Endometrial microvascular endothelial cells (primary cell): ENCODE results near the gene CHN2. TPM values are rescaled to one million over a fixed set of nuclear protein-coding genes. Genes with fewer than 3 reads are reported as not detected.

Experiments used
- in situ Hi-C: cut with HindIII; loops from 2 replicates; pipeline ENCODE4 v1.10.0; 2017; ENCODE audit warnings: low sequenced_read_pairs, low pct_unique_long_range_greater_than_20kb; ENCODE audit errors: inconsistent ontology term
- total RNA-seq: library from RNA; depleted of rRNA; stranded (reverse); fragments of >200 nt; gene quantifications from one replicate; pipeline ENCODE4 v1.2.3, GENCODE V29; 2015; ENCODE audit errors: inconsistent ontology term

The CHN2 gene
- total RNA-seq, 1 donor from 2014 or later, result 0.28 TPM

- in situ Hi-C loops, result loop anchor here (25.0 kb wide), 1 partner anchor 312 kb away; no protein-coding TSS in a partner anchor
Measured at GRCh38 chr7:29424295-29424983, 229.9 kb downstream of the CHN2 start.

GRCh38 chr7:29424984-29425309 lies 230.4 kb downstream of the CHN2 start:
- in situ Hi-C loops, result loop anchor here (25.0 kb wide), 1 partner anchor 313 kb away; no protein-coding TSS in a partner anchor

GRCh38 chr7:29426587-29426986 lies 232.0 kb downstream of the CHN2 start:
- in situ Hi-C loops, result no loop called here

GRCh38 chr7:29429401-29429800 lies 234.8 kb downstream of the CHN2 start:
- in situ Hi-C loops, result no loop called here

GRCh38 chr7:29430279-29430949 lies 235.8 kb downstream of the CHN2 start:
- in situ Hi-C loops, result no loop called here

- in situ Hi-C loops, result no loop called here
Measured at GRCh38 chr7:29431686-29432085, 237.1 kb downstream of the CHN2 start.

- in situ Hi-C loops, result no loop called here
Measured at GRCh38 chr7:29432721-29433120, 238.1 kb downstream of the CHN2 start.

GRCh38 chr7:29434380-29434768 lies 239.8 kb downstream of the CHN2 start:
- in situ Hi-C loops, result no loop called here

- in situ Hi-C loops, result no loop called here
Measured at GRCh38 chr7:29435167-29435566, 240.6 kb downstream of the CHN2 start.

GRCh38 chr7:29435902-29436301 lies 241.3 kb downstream of the CHN2 start:
- in situ Hi-C loops, result no loop called here

GRCh38 chr7:29442146-29442545 lies 247.6 kb downstream of the CHN2 start:
- in situ Hi-C loops, result no loop called here

- in situ Hi-C loops, result no loop called here
Measured at GRCh38 chr7:29443552-29443951, 249.0 kb downstream of the CHN2 start.

- in situ Hi-C loops, result no loop called here
Measured at GRCh38 chr7:29444267-29444666, 249.7 kb downstream of the CHN2 start.

- in situ Hi-C loops, result no loop called here
Measured at GRCh38 chr7:29445736-29446135, 251.2 kb downstream of the CHN2 start.

GRCh38 chr7:29447828-29448227 lies 253.3 kb downstream of the CHN2 start:
- in situ Hi-C loops, result no loop called here

- in situ Hi-C loops, result no loop called here
Measured at GRCh38 chr7:29449569-29450260, 255.1 kb downstream of the CHN2 start.

GRCh38 chr7:29453021-29453420 lies 258.4 kb downstream of the CHN2 start:
- in situ Hi-C loops, result no loop called here

- in situ Hi-C loops, result no loop called here
Measured at GRCh38 chr7:29454464-29454863, 259.9 kb downstream of the CHN2 start.

GRCh38 chr7:29454899-29455451 lies 260.4 kb downstream of the CHN2 start:
- in situ Hi-C loops, result no loop called here

GRCh38 chr7:29457141-29457561 lies 262.6 kb downstream of the CHN2 start:
- in situ Hi-C loops, result no loop called here
